ENCODE measurements around the gene CDC25C.

Gene CDC25C

DNA sequence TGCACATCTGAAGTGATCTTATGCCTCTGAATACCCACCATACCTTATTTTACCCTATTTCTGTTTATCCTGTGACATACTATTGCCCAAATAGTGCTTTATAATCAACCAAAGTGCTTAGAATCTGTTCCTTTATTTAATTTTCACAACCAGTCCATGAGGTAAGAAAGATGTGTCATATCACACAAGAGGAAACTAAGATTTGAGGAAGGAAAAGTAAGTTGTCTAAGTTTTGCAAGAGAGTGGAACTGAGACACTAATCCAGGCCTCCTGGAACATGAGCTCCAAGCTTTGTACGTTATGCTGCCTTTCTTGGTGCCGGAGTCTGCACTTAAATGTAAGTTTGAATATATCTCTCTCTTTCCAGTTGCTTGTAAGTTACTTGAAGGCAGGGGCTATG, 38.1 kb upstream of the CDC25C start:
- TF ChIP-seq, protein P1, sequence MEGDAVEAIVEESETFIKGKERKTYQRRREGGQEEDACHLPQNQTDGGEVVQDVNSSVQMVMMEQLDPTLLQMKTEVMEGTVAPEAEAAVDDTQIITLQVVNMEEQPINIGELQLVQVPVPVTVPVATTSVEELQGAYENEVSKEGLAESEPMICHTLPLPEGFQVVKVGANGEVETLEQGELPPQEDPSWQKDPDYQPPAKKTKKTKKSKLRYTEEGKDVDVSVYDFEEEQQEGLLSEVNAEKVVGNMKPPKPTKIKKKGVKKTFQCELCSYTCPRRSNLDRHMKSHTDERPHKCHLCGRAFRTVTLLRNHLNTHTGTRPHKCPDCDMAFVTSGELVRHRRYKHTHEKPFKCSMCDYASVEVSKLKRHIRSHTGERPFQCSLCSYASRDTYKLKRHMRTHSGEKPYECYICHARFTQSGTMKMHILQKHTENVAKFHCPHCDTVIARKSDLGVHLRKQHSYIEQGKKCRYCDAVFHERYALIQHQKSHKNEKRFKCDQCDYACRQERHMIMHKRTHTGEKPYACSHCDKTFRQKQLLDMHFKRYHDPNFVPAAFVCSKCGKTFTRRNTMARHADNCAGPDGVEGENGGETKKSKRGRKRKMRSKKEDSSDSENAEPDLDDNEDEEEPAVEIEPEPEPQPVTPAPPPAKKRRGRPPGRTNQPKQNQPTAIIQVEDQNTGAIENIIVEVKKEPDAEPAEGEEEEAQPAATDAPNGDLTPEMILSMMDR (IDR thresholded peaks at IDR 0.05; ENCODE audit: insufficient read depth, low read length, poor library complexity, severe bottlenecking): no peak
- no peak for DNase-seq (ENCODE audit: extremely low read depth, insufficient read length)
- H3K4me3 ChIP-seq (replicated peaks; ENCODE audit: low read depth, low read length): no peak overlapping the region
- no peaks in the 10 kb centered on the region for H3K36me3 ChIP-seq (ENCODE audit: control insufficient read depth, insufficient read depth, low read length)
- no peaks in the 10 kb centered on the region for H3K27me3 ChIP-seq (replicated peaks; ENCODE audit: control insufficient read depth, insufficient read depth, low read length)

DNA sequence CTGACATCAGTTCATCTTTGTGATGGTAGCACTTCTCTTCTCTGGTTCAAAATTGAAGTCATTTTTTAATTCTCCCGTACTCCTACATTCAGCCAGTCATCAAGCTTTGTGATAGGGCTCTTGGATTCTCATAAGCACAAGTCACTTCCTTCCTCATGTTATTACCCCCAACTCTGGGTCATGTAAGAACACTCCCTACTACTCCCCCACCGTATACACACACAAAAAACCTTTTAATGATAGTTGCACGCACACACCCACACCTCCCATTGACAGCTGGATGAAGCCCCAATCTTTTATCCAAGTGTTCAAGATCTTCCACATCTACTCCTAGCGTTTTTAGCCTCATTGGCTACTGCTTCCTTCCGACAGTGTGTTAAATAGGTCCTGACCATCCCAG, 37.7 kb upstream of the CDC25C start:
- Histone ChIP-seq H3K27me3 (replicated peaks; ENCODE audit: control insufficient read depth, insufficient read depth, low read length) (no peaks in the 10 kb centered on the region), H3K36me3 (ENCODE audit: control insufficient read depth, insufficient read depth, low read length) (no peaks in the 10 kb centered on the region), H3K4me3 (replicated peaks; ENCODE audit: low read depth, low read length) (no peak overlapping the region)
- no peak for DNase-seq (ENCODE audit: extremely low read depth, insufficient read length)
- TF ChIP-seq, protein P1 (IDR thresholded peaks at IDR 0.05; ENCODE audit: insufficient read depth, low read length, poor library complexity, severe bottlenecking): no peak

DNA sequence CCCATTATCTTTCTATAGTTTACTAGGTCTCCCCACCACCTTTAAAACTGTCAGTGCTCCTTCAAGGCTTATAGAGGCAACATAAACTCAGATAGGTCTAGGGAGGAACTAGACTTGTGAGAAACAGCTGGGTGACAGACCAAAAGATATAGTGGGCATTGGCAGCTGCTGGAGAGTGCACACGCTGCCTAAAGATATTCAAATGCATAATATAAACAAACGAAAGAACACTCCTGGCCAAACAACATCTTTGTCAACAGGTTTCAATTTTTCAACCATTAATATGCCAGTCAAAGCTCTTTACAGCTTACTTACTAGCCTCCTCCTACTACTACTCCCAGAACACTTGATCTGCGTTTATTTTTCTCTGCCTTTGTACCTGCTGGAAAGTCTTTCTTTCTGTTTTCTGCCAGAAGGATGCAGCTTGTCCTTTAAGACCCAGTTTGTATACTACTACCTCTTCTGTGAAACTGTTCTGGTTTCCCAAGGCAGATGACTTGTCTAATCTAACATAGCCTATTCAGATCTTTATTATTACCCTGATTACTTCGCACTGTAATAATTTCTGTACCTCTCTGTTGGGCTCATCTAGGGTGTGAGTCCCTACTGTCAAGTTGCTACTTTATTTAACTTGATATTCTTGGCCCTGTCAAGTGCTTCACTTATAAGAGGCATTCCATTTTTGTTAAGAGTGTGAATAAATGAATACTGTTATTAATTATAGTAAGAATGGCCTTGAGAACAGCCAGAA, 35.2 kb upstream of the CDC25C start:
- TF ChIP-seq, protein P1 (IDR thresholded peaks at IDR 0.05; ENCODE audit: insufficient read depth, low read length, poor library complexity, severe bottlenecking): no peak
- no peak for DNase-seq (ENCODE audit: extremely low read depth, insufficient read length)
- no peak overlapping the region for H3K4me3 ChIP-seq (replicated peaks; ENCODE audit: low read depth, low read length)

DNA sequence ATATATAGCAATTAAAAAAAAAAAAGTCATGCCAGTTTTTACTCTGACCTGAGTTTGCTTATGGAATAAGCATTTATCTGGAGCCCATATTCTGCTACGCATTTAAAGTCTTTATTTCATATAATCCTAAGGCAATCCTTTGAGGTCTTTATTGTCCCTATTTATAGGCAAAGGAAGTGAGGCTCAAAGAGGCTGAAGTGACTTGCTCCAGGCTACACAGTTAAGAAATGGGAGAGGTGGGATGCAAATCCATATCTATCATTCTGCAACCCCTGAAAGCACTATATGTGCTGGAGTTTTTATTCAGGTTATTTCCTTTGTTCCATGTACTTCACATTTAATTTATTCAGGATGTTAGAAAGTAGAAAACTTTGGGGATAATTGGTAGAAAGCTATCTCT, 33.0 kb upstream of the CDC25C start:
- TF ChIP-seq, protein P1 (IDR thresholded peaks at IDR 0.05; ENCODE audit: insufficient read depth, low read length, poor library complexity, severe bottlenecking): no peak
- 0 out of 2 replicates have a peak, but pooled peaks cover 1% of the 10 kb centered on the region for H3K36me3 ChIP-seq (ENCODE audit: control insufficient read depth, insufficient read depth, low read length)
- no peak overlapping the region for H3K4me3 ChIP-seq (replicated peaks; ENCODE audit: low read depth, low read length)
- no peaks in the 10 kb centered on the region for H3K27me3 ChIP-seq (replicated peaks; ENCODE audit: control insufficient read depth, insufficient read depth, low read length)
- no peak for DNase-seq (ENCODE audit: extremely low read depth, insufficient read length)

More for the DNA sequence above, 35.2 kb upstream of the CDC25C start:
- Histone ChIP-seq H3K27me3 (replicated peaks; ENCODE audit: control insufficient read depth, insufficient read depth, low read length) (no peaks in the 10 kb centered on the region), H3K36me3 (ENCODE audit: control insufficient read depth, insufficient read depth, low read length) (0 out of 2 replicates have a peak, but pooled peaks cover under 1% of the 10 kb centered on the region)

DNA sequence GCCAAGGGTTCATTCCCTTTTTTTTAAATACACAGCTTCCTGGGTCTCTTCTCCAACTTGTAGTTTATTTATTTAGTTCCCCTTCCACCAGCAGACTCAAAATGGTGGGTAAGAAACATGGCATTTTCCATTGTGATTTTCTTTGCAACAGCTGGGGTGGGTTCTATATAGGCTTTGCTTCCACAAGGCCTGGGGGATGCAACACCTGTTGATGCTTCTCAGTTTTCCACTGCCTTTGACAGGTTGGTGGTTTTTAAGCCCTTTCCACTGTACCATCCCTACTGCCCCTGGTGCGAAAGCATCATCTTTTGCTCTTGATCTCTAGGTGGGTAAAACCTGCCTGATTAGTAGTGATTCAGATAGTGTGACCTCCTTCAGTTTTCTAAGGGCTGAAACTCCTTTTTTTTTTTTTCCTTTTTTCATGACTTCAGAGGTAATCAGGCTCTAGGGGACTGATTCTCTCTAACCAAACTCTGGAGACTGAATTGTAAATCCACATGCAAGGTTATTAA, 29.4 kb upstream of the CDC25C start:
- TF ChIP-seq, protein P1 (IDR thresholded peaks at IDR 0.05; ENCODE audit: insufficient read depth, low read length, poor library complexity, severe bottlenecking): no peak
- H3K4me3 ChIP-seq (replicated peaks; ENCODE audit: low read depth, low read length): no peak overlapping the region
- no peak for DNase-seq (ENCODE audit: extremely low read depth, insufficient read length)

More for the DNA sequence above, 29.4 kb upstream of the CDC25C start:
- H3K27me3 ChIP-seq (replicated peaks; ENCODE audit: control insufficient read depth, insufficient read depth, low read length): no peaks in the 10 kb centered on the region
- 0 out of 2 replicates have a peak, but pooled peaks cover 1% of the 10 kb centered on the region for H3K36me3 ChIP-seq (ENCODE audit: control insufficient read depth, insufficient read depth, low read length)
